H54 (cell line): ENCODE measurements around the gene MED13L.

ENCODE experiments used
- DNase-seq: peaks from one replicate; pipeline ENCODE4 v3.0.0; 2011; ENCODE audit warnings: low spot score, mixed read lengths; ENCODE audit not compliant: insufficient read length
- FAIRE-seq: peaks from 3 replicates; lab custom pipeline; 2011; peaks lifted over from hg19 to GRCh38; lab: Jason Lieb, UNC
- POLR2A ChIP-seq: IDR thresholded peaks from 2 replicates; pipeline ENCODE4 v1.6.1; 2011; ENCODE audit warnings: low read depth, mild to moderate bottlenecking, low read length

The MED13L gene

GRCh38 chr12:116210762-116211161 is 66.7 kb downstream of the MED13L start:
- FAIRE-seq, result peak; percentile 11

GRCh38 chr12:116210131-116210530 is 67.4 kb downstream of the MED13L start:
- TF ChIP-seq POLR2A, result no peak
- FAIRE-seq (peak; percentile 58), DNase-seq (no peak)

More at GRCh38 chr12:116210762-116211161, 66.7 kb downstream of the MED13L start:
- TF ChIP-seq POLR2A, result no peak
- DNase-seq, result no peak

- FAIRE-seq (no peak), DNase-seq (no peak)
- TF ChIP-seq POLR2A, result no peak
These were observed 68.0 kb downstream of the MED13L start for GRCh38 chr12:116209503-116209902.

GRCh38 chr12:116207274-116207673 is 70.2 kb downstream of the MED13L start:
- no peak for DNase-seq
- peak; percentile 43 for FAIRE-seq
- TF ChIP-seq POLR2A, result no peak

- no peak for TF ChIP-seq POLR2A
- DNase-seq (no peak), FAIRE-seq (no peak)
These were observed 70.7 kb downstream of the MED13L start for GRCh38 chr12:116206828-116207227.

- FAIRE-seq, result no peak
- no peak for DNase-seq
- TF ChIP-seq POLR2A, result no peak
These were observed 72.7 kb downstream of the MED13L start for GRCh38 chr12:116204785-116205184.

- no peak for TF ChIP-seq POLR2A
- DNase-seq (no peak), FAIRE-seq (peak; percentile 36)
These were observed 73.3 kb downstream of the MED13L start for GRCh38 chr12:116204169-116204568.

- DNase-seq, result no peak
- TF ChIP-seq POLR2A, result no peak
- peak; percentile 33 for FAIRE-seq
These were observed 74.6 kb downstream of the MED13L start for GRCh38 chr12:116202940-116203339.

- TF ChIP-seq POLR2A, result no peak
- FAIRE-seq, result no peak
- DNase-seq, result no peak
These were observed 75.1 kb downstream of the MED13L start for GRCh38 chr12:116202433-116202832.

GRCh38 chr12:116201908-116202307 is 75.6 kb downstream of the MED13L start:
- FAIRE-seq (peak; percentile 20), DNase-seq (no peak)
- TF ChIP-seq POLR2A, result no peak

GRCh38 chr12:116201359-116201758 is 76.1 kb downstream of the MED13L start:
- DNase-seq (no peak), FAIRE-seq (no peak)
- no peak for TF ChIP-seq POLR2A

GRCh38 chr12:116200812-116201211 is 76.7 kb downstream of the MED13L start:
- no peak for DNase-seq
- TF ChIP-seq POLR2A, result no peak
- FAIRE-seq, result no peak

GRCh38 chr12:116199160-116199706 is 78.3 kb downstream of the MED13L start:
- FAIRE-seq, result peak; percentile 55
- TF ChIP-seq POLR2A, result no peak
- DNase-seq, result no peak

GRCh38 chr12:116196752-116197718 is 80.5 kb downstream of the MED13L start:
- DNase-seq (no peak), FAIRE-seq (peak; percentile 64)
- TF ChIP-seq POLR2A, result no peak
